Keratinocyte (primary cell): Measurements from ENCODE around the gene TRAF1. TPM values are rescaled to one million over a fixed set of nuclear protein-coding genes. Genes with fewer than 3 reads are reported as not detected.

ENCODE experiments used
- DNase-seq: peaks from one replicate; pipeline ENCODE4 v3.0.0-alpha.2; 2011; ENCODE audit warnings: low read depth, missing footprints, low spot score
- FAIRE-seq: peaks from 2 replicates; lab custom pipeline; 2011; peaks lifted over from hg19 to GRCh38; lab: Jason Lieb, UNC
- H2AFZ ChIP-seq: 2 replicates; pipeline ENCODE4 v1.6.0; 2012; ENCODE audit warnings: low read length, control low read depth, inconsistent platforms; ENCODE audit not compliant: control insufficient read depth
- H3K27ac ChIP-seq: 2 replicates; pipeline ENCODE4 v1.5.1; 2011; ENCODE audit warnings: low read length; ENCODE audit not compliant: control insufficient read depth, insufficient read depth
- H3K27me3 ChIP-seq: 3 replicates; pipeline ENCODE4 v1.6.0; 2011; ENCODE audit warnings: low read length; ENCODE audit not compliant: control insufficient read depth, insufficient read depth; ENCODE audit errors: extremely low read depth
- H3K36me3 ChIP-seq, 2 experiments: 2 replicates in 1 of 2; 3 replicates in 1 of 2; pipeline ENCODE4 v1.5.1; 2011; ENCODE audit warnings: low read length in 2 of 2, mild to moderate bottlenecking in 1 of 2; ENCODE audit not compliant: control insufficient read depth in 2 of 2, insufficient read depth in 2 of 2; ENCODE audit errors: extremely low read depth in 1 of 2
- H3K4me1 ChIP-seq: 3 replicates; pipeline ENCODE4 v1.5.1; 2011; ENCODE audit warnings: low read length; ENCODE audit not compliant: control insufficient read depth, insufficient read depth; ENCODE audit errors: extremely low read depth
- H3K4me2 ChIP-seq: 3 replicates; pipeline ENCODE4 v1.6.0; 2011; ENCODE audit warnings: low read depth, low read length; ENCODE audit not compliant: control insufficient read depth, insufficient read depth; ENCODE audit errors: extremely low read depth
- H3K4me3 ChIP-seq, 3 experiments: fragments of 200-600 bp in 1 of 3; sonication (generic) in 1 of 3; 2 replicates in 2 of 3; 3 replicates in 1 of 3; pipeline ENCODE4 v1.5.1; 2011 to 2016; ENCODE audit warnings: low read length in 3 of 3, mild to moderate bottlenecking in 3 of 3, control low read depth in 2 of 3, inconsistent platforms in 1 of 3, low read depth in 1 of 3, mixed read lengths in 1 of 3, mixed run types in 1 of 3, moderate library complexity in 1 of 3; ENCODE audit not compliant: control insufficient read depth in 2 of 3, insufficient read depth in 2 of 3; ENCODE audit errors: extremely low read depth in 1 of 3
- H3K79me2 ChIP-seq: 2 replicates; pipeline ENCODE4 v1.6.0; 2012; ENCODE audit warnings: low read length; ENCODE audit not compliant: control insufficient read depth, insufficient read depth
- H3K9ac ChIP-seq: 3 replicates; pipeline ENCODE4 v1.6.0; 2011; ENCODE audit warnings: low read length; ENCODE audit not compliant: control insufficient read depth, insufficient read depth; ENCODE audit errors: extremely low read depth
- H3K9me1 ChIP-seq: 3 replicates; pipeline ENCODE4 v1.6.0; 2011; ENCODE audit warnings: low read length; ENCODE audit not compliant: control insufficient read depth, insufficient read depth; ENCODE audit errors: extremely low read depth
- H3K9me3 ChIP-seq: 2 replicates; pipeline ENCODE4 v1.5.1; 2012; ENCODE audit warnings: low read depth, low read length; ENCODE audit not compliant: control insufficient read depth
- H4K20me1 ChIP-seq: 3 replicates; pipeline ENCODE4 v1.6.0; 2011; ENCODE audit warnings: low read length; ENCODE audit not compliant: control insufficient read depth, insufficient read depth; ENCODE audit errors: extremely low read depth
- CTCF ChIP-seq, 3 experiments: IDR thresholded peaks in 1 of 3; conservative IDR thresholded peaks in 1 of 3; optimal IDR thresholded peaks in 1 of 3; 2 replicates in 2 of 3; 3 replicates in 1 of 3; pipeline versions ENCODE3 to v1.5.1; 2011; ENCODE audit warnings: low read length in 3 of 3, mild to moderate bottlenecking in 3 of 3, moderate library complexity in 2 of 3, control low read depth in 1 of 3, inconsistent platforms in 1 of 3; ENCODE audit not compliant: insufficient read depth in 2 of 3; ENCODE audit errors: extremely low read depth in 1 of 3
- EZH2 ChIP-seq: IDR thresholded peaks from one replicate; pipeline ENCODE4 v1.6.1; 2012; ENCODE audit warnings: inconsistent platforms, mild to moderate bottlenecking, low read length, moderate library complexity
- dilution Hi-C: fragments of 300-500 bp; cut with MboI; formaldehyde crosslinking; loops from one replicate; pipeline ENCODE4 v1.7.0; 2020; ENCODE audit warnings: low sequenced_read_pairs; ENCODE audit not compliant: extremely low pct_ligation_motif_present
- polyA plus RNA-seq, 5 experiments: library from polyadenylated mRNA; depleted of rRNA in 3 of 5; stranded (reverse) in 3 of 5; stranded (forward) in 1 of 5; unstranded in 1 of 5; fragments of >200 nt; gene quantifications; 1 replicate in 1 of 5; 2 replicates in 3 of 5; 3 replicates in 1 of 5; pipeline versions ENCODE4 v1.2.1 to v1.2.3, GENCODE V29; 2011 to 2012; ENCODE audit warnings: missing spikeins in 2 of 5, low read depth in 1 of 5, low replicate concordance in 1 of 5

The TRAF1 gene
- polyA plus RNA-seq, 1 donor (not counting 4 experiments of a cell fraction or from before 2014, with no cell fraction given), result 1.2 TPM

DNA sequence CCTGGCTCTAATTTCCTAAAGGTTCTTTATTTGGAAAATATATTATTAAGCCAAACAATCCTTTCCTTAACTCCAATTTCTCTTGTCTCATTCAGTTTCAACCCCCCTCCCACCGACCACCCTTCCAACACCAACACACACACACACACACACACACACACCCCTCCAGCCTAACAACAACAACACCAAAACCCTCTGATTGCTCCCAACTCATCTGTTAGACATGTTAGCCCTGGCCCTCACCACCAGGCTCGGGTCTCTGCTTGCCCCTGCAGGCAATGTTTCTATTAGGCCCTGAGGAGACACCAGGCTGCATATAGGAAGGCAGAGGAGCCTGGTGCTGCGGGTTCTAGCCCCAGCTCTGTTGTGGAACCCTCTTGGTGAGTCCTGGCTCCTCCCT, 18.4 kb upstream of the TRAF1 start:
- Histone ChIP-seq H3K4me2 (no peak overlapping the region), H3K4me1 (peaks cover 50% of the 10 kb centered on the region), H2AFZ (peak overlapping the region; percentile 75), H3K9me3 (no peaks in the 10 kb centered on the region), H3K36me3 (no peaks in the 10 kb centered on the region), H3K27me3 (no peaks in the 10 kb centered on the region), H4K20me1 (no peaks in the 10 kb centered on the region), H3K9me1 (no peaks in the 10 kb centered on the region), H3K27ac (no peak overlapping the region), H3K79me2 (no peaks in the 10 kb centered on the region), H3K4me3 (no peak overlapping the region), H3K9ac (no peak overlapping the region)
- TF ChIP-seq CTCF (optimal IDR thresholded peaks at IDR 0.05 in 1 of 3, IDR thresholded peaks at IDR 0.05 in 1 of 3, conservative IDR thresholded peaks at IDR 0.05 in 1 of 3; ENCODE audit: extremely low read depth in 1 of 3, insufficient read depth in 2 of 3, low read length in 3 of 3), result no peak
- dilution Hi-C loops, result no loop called here
- no peak for FAIRE-seq
- no peak for DNase-seq

DNA sequence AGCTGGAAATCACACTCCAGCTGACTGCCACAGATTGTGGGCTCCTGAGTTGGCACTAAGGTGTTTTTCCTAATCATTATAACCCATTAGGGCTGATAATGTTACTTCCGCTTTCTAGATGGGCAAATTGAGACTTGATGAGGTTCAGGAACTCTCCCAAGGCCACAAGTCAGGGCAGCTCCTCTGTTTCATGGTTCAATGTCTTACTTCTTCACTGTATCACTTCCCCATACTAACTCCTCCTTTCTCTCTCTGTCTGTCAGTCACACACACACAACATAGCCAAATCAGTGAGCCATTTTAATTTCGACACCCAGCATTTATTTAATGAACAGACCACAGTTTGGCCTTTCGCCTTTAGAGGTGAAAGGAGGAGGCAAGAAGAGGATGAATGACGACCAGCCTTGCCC, 17.8 kb upstream of the TRAF1 start:
- H3K9me3 ChIP-seq, result no peaks in the 10 kb centered on the region
- no peaks in the 10 kb centered on the region for H3K79me2 ChIP-seq
- DNase-seq (no peak), FAIRE-seq (peak; percentile 94)
- dilution Hi-C loops, result no loop called here
- peak overlapping the region; percentile 0 for H3K27ac ChIP-seq
- no peaks in the 10 kb centered on the region for H3K27me3 ChIP-seq
- peaks cover 50% of the 10 kb centered on the region for H3K4me1 ChIP-seq
- no peaks in the 10 kb centered on the region for H4K20me1 ChIP-seq
- TF ChIP-seq EZH2, result no peak
- TF ChIP-seq CTCF (optimal IDR thresholded peaks at IDR 0.05 in 1 of 3, IDR thresholded peaks at IDR 0.05 in 1 of 3, conservative IDR thresholded peaks at IDR 0.05 in 1 of 3; ENCODE audit: extremely low read depth in 1 of 3, insufficient read depth in 2 of 3, low read length in 3 of 3), result no peak
- peak overlapping the region; percentile 23 for H3K4me2 ChIP-seq
- peak overlapping the region; percentile 75 for H2AFZ ChIP-seq
- no peak overlapping the region for H3K9ac ChIP-seq
- no peaks in the 10 kb centered on the region for H3K36me3 ChIP-seq
- H3K9me1 ChIP-seq, result no peaks in the 10 kb centered on the region
- no peak overlapping the region for H3K4me3 ChIP-seq
